Measurements from ENCODE around the gene TOGARAM2. TPM values are rescaled to one million over a fixed set of nuclear protein-coding genes. Genes with fewer than 3 reads are reported as not detected.

TOGARAM2 gene
- total and polyA plus RNA-seq, 2 experiments from 2014 or later, result 1.8 TPM

DNA sequence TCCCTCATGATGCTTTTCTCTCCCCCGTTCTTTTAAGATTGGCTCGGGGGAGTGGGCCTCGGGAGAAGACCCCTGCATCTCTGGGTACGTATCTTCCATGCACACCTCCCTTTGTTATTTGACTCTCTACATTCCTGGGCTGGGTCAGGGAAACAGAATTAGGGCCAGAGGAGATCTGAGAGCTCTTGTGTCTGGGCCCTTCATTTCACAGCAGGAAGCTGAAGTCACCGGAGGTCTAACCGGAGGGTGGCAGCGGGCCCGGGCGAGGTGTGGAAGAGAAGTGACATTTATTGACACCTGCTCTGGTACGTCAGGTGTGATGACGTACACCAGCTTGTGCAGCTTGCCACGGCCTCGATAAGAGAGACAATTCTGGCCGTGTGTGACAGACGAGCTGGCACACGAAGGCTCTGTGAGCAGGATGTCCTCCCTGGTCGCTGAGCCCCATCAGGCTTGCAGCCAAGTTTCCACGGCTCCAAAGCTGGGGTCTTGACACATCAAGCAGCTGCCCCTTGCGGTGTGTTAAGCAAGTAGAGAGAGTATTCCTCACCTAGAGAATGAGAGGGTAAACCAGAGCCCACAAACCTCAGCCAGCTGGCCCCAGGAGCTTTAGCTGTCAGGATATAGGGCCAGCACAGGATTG, 30.4 kb downstream of the TOGARAM2 start:
- Mint-ChIP-seq H3K4me3 (no peak overlapping the region), H3K27me3 (ENCODE audit: insufficient read depth, low read depth, poor library complexity) (peaks cover 6% of the 10 kb centered on the region), H3K4me1 (peaks cover 19% of the 10 kb centered on the region), H3K9me3 (no peaks in the 10 kb centered on the region), H3K27ac (no peak overlapping the region), H3K36me3 (ENCODE audit: low read depth) (no peaks in the 10 kb centered on the region)
- H3K4me3 ChIP-seq, result no peak overlapping the region
- no peak overlapping the region for H2AFZ ChIP-seq
- 0 out of 2 replicates have a peak, but pooled peaks cover 4% of the 10 kb centered on the region for H3K4me1 ChIP-seq (ENCODE audit: insufficient read depth)
- no peaks in the 10 kb centered on the region for H3K79me2 ChIP-seq (replicated peaks; ENCODE audit: insufficient read depth)
- H3K36me3 ChIP-seq (ENCODE audit: insufficient read depth), result no peaks in the 10 kb centered on the region
- TF ChIP-seq, protein P1, sequence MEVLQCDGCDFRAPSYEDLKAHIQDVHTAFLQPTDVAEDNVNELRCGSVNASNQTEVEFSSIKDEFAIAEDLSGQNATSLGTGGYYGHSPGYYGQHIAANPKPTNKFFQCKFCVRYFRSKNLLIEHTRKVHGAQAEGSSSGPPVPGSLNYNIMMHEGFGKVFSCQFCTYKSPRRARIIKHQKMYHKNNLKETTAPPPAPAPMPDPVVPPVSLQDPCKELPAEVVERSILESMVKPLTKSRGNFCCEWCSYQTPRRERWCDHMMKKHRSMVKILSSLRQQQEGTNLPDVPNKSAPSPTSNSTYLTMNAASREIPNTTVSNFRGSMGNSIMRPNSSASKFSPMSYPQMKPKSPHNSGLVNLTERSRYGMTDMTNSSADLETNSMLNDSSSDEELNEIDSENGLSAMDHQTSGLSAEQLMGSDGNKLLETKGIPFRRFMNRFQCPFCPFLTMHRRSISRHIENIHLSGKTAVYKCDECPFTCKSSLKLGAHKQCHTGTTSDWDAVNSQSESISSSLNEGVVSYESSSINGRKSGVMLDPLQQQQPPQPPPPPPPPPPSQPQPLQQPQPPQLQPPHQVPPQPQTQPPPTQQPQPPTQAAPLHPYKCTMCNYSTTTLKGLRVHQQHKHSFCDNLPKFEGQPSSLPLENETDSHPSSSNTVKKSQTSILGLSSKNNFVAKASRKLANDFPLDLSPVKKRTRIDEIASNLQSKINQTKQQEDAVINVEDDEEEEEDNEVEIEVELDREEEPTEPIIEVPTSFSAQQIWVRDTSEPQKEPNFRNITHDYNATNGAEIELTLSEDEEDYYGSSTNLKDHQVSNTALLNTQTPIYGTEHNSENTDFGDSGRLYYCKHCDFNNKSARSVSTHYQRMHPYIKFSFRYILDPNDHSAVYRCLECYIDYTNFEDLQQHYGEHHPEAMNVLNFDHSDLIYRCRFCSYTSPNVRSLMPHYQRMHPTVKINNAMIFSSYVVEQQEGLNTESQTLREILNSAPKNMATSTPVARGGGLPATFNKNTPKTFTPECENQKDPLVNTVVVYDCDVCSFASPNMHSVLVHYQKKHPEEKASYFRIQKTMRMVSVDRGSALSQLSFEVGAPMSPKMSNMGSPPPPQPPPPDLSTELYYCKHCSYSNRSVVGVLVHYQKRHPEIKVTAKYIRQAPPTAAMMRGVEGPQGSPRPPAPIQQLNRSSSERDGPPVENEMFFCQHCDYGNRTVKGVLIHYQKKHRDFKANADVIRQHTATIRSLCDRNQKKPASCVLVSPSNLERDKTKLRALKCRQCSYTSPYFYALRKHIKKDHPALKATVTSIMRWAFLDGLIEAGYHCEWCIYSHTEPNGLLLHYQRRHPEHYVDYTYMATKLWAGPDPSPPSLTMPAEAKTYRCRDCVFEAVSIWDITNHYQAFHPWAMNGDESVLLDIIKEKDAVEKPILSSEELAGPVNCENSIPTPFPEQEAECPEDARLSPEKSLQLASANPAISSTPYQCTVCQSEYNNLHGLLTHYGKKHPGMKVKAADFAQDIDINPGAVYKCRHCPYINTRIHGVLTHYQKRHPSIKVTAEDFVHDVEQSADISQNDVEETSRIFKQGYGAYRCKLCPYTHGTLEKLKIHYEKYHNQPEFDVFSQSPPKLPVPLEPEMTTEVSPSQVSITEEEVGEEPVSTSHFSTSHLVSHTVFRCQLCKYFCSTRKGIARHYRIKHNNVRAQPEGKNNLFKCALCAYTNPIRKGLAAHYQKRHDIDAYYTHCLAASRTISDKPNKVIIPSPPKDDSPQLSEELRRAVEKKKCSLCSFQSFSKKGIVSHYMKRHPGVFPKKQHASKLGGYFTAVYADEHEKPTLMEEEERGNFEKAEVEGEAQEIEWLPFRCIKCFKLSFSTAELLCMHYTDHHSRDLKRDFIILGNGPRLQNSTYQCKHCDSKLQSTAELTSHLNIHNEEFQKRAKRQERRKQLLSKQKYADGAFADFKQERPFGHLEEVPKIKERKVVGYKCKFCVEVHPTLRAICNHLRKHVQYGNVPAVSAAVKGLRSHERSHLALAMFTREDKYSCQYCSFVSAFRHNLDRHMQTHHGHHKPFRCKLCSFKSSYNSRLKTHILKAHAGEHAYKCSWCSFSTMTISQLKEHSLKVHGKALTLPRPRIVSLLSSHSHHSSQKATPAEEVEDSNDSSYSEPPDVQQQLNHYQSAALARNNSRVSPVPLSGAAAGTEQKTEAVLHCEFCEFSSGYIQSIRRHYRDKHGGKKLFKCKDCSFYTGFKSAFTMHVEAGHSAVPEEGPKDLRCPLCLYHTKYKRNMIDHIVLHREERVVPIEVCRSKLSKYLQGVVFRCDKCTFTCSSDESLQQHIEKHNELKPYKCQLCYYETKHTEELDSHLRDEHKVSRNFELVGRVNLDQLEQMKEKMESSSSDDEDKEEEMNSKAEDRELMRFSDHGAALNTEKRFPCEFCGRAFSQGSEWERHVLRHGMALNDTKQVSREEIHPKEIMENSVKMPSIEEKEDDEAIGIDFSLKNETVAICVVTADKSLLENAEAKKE (CRISPR knock-in tag; IDR thresholded peaks at IDR 0.05), result no peak
- no peak for TF ChIP-seq POLR2AphosphoS5 (IDR thresholded peaks at IDR 0.05; ENCODE audit: low read depth)
- TF ChIP-seq ETS1 (IDR thresholded peaks at IDR 0.05), result no peak
- no peak for TF ChIP-seq EZH2phosphoT487 (IDR thresholded peaks at IDR 0.05; ENCODE audit: unreplicated experiment)
- TF ChIP-seq ZNF114 (CRISPR knock-in tag; IDR thresholded peaks at IDR 0.05), result no peak
- TF ChIP-seq, protein P2, sequence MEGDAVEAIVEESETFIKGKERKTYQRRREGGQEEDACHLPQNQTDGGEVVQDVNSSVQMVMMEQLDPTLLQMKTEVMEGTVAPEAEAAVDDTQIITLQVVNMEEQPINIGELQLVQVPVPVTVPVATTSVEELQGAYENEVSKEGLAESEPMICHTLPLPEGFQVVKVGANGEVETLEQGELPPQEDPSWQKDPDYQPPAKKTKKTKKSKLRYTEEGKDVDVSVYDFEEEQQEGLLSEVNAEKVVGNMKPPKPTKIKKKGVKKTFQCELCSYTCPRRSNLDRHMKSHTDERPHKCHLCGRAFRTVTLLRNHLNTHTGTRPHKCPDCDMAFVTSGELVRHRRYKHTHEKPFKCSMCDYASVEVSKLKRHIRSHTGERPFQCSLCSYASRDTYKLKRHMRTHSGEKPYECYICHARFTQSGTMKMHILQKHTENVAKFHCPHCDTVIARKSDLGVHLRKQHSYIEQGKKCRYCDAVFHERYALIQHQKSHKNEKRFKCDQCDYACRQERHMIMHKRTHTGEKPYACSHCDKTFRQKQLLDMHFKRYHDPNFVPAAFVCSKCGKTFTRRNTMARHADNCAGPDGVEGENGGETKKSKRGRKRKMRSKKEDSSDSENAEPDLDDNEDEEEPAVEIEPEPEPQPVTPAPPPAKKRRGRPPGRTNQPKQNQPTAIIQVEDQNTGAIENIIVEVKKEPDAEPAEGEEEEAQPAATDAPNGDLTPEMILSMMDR (conservative IDR thresholded peaks at IDR 0.05; ENCODE audit: low read depth in 2 of 2), result no peak
- TF ChIP-seq, protein P3, sequence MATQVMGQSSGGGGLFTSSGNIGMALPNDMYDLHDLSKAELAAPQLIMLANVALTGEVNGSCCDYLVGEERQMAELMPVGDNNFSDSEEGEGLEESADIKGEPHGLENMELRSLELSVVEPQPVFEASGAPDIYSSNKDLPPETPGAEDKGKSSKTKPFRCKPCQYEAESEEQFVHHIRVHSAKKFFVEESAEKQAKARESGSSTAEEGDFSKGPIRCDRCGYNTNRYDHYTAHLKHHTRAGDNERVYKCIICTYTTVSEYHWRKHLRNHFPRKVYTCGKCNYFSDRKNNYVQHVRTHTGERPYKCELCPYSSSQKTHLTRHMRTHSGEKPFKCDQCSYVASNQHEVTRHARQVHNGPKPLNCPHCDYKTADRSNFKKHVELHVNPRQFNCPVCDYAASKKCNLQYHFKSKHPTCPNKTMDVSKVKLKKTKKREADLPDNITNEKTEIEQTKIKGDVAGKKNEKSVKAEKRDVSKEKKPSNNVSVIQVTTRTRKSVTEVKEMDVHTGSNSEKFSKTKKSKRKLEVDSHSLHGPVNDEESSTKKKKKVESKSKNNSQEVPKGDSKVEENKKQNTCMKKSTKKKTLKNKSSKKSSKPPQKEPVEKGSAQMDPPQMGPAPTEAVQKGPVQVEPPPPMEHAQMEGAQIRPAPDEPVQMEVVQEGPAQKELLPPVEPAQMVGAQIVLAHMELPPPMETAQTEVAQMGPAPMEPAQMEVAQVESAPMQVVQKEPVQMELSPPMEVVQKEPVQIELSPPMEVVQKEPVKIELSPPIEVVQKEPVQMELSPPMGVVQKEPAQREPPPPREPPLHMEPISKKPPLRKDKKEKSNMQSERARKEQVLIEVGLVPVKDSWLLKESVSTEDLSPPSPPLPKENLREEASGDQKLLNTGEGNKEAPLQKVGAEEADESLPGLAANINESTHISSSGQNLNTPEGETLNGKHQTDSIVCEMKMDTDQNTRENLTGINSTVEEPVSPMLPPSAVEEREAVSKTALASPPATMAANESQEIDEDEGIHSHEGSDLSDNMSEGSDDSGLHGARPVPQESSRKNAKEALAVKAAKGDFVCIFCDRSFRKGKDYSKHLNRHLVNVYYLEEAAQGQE (IDR thresholded peaks at IDR 0.05; ENCODE audit: unreplicated experiment), result no peak
- TF ChIP-seq NANOG (IDR thresholded peaks at IDR 0.05; ENCODE audit: borderline replicate concordance), result no peak
- TF ChIP-seq EZH2 (IDR thresholded peaks at IDR 0.05; ENCODE audit: low read depth, unreplicated experiment), result no peak
- TF ChIP-seq CREB1 (CRISPR knock-in tag; IDR thresholded peaks at IDR 0.05; ENCODE audit: low read depth), result no peak
- TF ChIP-seq JUNB (IDR thresholded peaks at IDR 0.05; ENCODE audit: unreplicated experiment), result no peak
- no peak for TF ChIP-seq ZNF331 (CRISPR knock-in tag; IDR thresholded peaks at IDR 0.05; ENCODE audit: low read depth)
- TF ChIP-seq STAT1 (IDR thresholded peaks at IDR 0.05; ENCODE audit: unreplicated experiment), result no peak
- no peak overlapping the region for H3K4me2 ChIP-seq
- no peaks in the 10 kb centered on the region for H3K27me3 ChIP-seq (ENCODE audit: insufficient read depth)
- no peak overlapping the region for H3K27ac ChIP-seq (ENCODE audit: low read depth)
- ATAC-seq (peak; percentile 14), DNase-seq (ENCODE audit: low spot score) (no peak)
- no peaks in the 10 kb centered on the region for H3K9me2 ChIP-seq (ENCODE audit: insufficient read depth)
- no peaks in the 10 kb centered on the region for H4K20me1 ChIP-seq (replicated peaks; ENCODE audit: insufficient read depth)
- H3F3A ChIP-seq (replicated peaks; ENCODE audit: low read depth), result no peaks in the 10 kb centered on the region

Measured in GM23338 (cell line).